SK-N-SH treated with all-trans-retinoic acid at 6 μM for 48 hours (cell line): ENCODE measurements around the gene AADAC.

ENCODE experiments used
- ATAC-seq: fragments of 200-7000 bp; cut with Tn5 transposase; 3 replicates; pipeline ENCODE4 v1.9.1; 2020; ENCODE audit warnings: mild to moderate bottlenecking, moderate library complexity
- ARNTL ChIP-seq: fragments of 450-650 bp; formaldehyde crosslinking; IDR thresholded peaks from 2 replicates; pipeline ENCODE4 v1.5.0; 2020; ENCODE audit warnings: low read depth, mild to moderate bottlenecking, moderate library complexity, borderline replicate concordance
- BACH2 ChIP-seq: fragments of 250-450 bp; sonication (Bioruptor Pico); IDR thresholded peaks from 2 replicates; pipeline ENCODE4 v1.9.0; 2021; ENCODE audit warnings: mild to moderate bottlenecking, borderline replicate concordance
- CSDC2 ChIP-seq: fragments of 250-450 bp; sonication (Bioruptor Pico); IDR thresholded peaks from 2 replicates; pipeline ENCODE4 v1.5.0; 2020; ENCODE audit warnings: mild to moderate bottlenecking, moderate library complexity
- ESRRG ChIP-seq: fragments of 250-450 bp; sonication (Bioruptor Pico); IDR thresholded peaks from 2 replicates; pipeline ENCODE4 v1.6.1; 2021; ENCODE audit warnings: mild to moderate bottlenecking
- GLIS3 ChIP-seq: fragments of 250-450 bp; sonication (Bioruptor Pico); IDR thresholded peaks from 2 replicates; pipeline ENCODE4 v1.5.0; 2020; ENCODE audit warnings: mild to moderate bottlenecking, moderate library complexity
- ISL1 ChIP-seq: fragments of 250-450 bp; sonication (Bioruptor Pico); IDR thresholded peaks from 2 replicates; pipeline ENCODE4 v2.1.2; 2022; ENCODE audit warnings: mild to moderate bottlenecking, moderate library complexity
- OSR1 ChIP-seq: fragments of 250-450 bp; sonication (Bioruptor Pico); IDR thresholded peaks from 2 replicates; pipeline ENCODE4 v1.8.0; 2022; ENCODE audit warnings: moderate library complexity, mild to moderate bottlenecking, inconsistent platforms
- PPARA ChIP-seq: fragments of 250-450 bp; sonication (Bioruptor Pico); IDR thresholded peaks from 2 replicates; pipeline ENCODE4 v1.5.0; 2020; ENCODE audit warnings: mild to moderate bottlenecking, borderline replicate concordance
- RARB ChIP-seq: fragments of 250-450 bp; sonication (Bioruptor Pico); IDR thresholded peaks from 2 replicates; pipeline ENCODE4 v1.8.0; 2021; ENCODE audit warnings: mild to moderate bottlenecking, moderate library complexity
- TCF4 ChIP-seq: fragments of 250-450 bp; sonication (Bioruptor Pico); IDR thresholded peaks from 2 replicates; pipeline ENCODE4 v1.8.0; 2021; ENCODE audit warnings: mild to moderate bottlenecking, moderate library complexity, borderline replicate concordance
- TOX ChIP-seq: fragments of 250-450 bp; sonication (Bioruptor Pico); IDR thresholded peaks from 2 replicates; pipeline ENCODE4 v1.8.0; 2021; ENCODE audit warnings: mild to moderate bottlenecking, moderate library complexity, borderline replicate concordance
- ZC3H10 ChIP-seq: fragments of 250-450 bp; sonication (Bioruptor Pico); IDR thresholded peaks from 2 replicates; pipeline ENCODE4 v1.5.1; 2021; ENCODE audit warnings: mild to moderate bottlenecking, moderate library complexity
- ZFP3 ChIP-seq: fragments of 250-450 bp; sonication (Bioruptor Pico); IDR thresholded peaks from 2 replicates; pipeline ENCODE4 v1.5.0; 2020; ENCODE audit warnings: mild to moderate bottlenecking, moderate library complexity
- ZFP30 ChIP-seq: fragments of 450-650 bp; formaldehyde crosslinking; IDR thresholded peaks from 2 replicates; pipeline ENCODE4 v1.5.0; 2022; ENCODE audit warnings: mild to moderate bottlenecking, moderate library complexity
- ZNF565 ChIP-seq: fragments of 450-650 bp; formaldehyde crosslinking; conservative IDR thresholded peaks from 2 replicates; pipeline ENCODE4 v1.5.0; 2020; ENCODE audit warnings: low read depth, mild to moderate bottlenecking, moderate library complexity
- ZNF70 ChIP-seq: fragments of 450-650 bp; formaldehyde crosslinking; IDR thresholded peaks from 2 replicates; pipeline ENCODE4 v1.5.0; 2020; ENCODE audit warnings: mild to moderate bottlenecking, moderate library complexity
- ZNF8 ChIP-seq: fragments of 450-650 bp; formaldehyde crosslinking; IDR thresholded peaks from 2 replicates; pipeline ENCODE4 v1.5.0; 2020; ENCODE audit warnings: mild to moderate bottlenecking, moderate library complexity
- TF ChIP-seq, protein P1 (sequence below): fragments of 250-450 bp; sonication (Bioruptor Pico); IDR thresholded peaks from 2 replicates; pipeline ENCODE4 v1.5.0; 2020; ENCODE audit warnings: mild to moderate bottlenecking, moderate library complexity
- TF ChIP-seq, protein P2 (sequence below): fragments of 250-450 bp; sonication (Bioruptor Pico); IDR thresholded peaks from 2 replicates; pipeline ENCODE4 v1.5.1; 2021; ENCODE audit warnings: mild to moderate bottlenecking, moderate library complexity
- TF ChIP-seq, protein P3 (sequence below): fragments of 250-450 bp; sonication (Bioruptor Pico); IDR thresholded peaks from 2 replicates; pipeline ENCODE4 v1.5.1; 2020; ENCODE audit warnings: low read depth, mild to moderate bottlenecking, moderate library complexity
- TF ChIP-seq, protein P4 (sequence below): fragments of 250-450 bp; sonication (Bioruptor Pico); IDR thresholded peaks from 2 replicates; pipeline ENCODE4 v1.8.0; 2020; ENCODE audit warnings: mild to moderate bottlenecking, moderate library complexity, borderline replicate concordance
- TF ChIP-seq, protein P5 (sequence below): fragments of 250-450 bp; sonication (Bioruptor Pico); IDR thresholded peaks from 2 replicates; pipeline ENCODE4 v1.8.0; 2021; ENCODE audit warnings: low read depth, mild to moderate bottlenecking, moderate library complexity, borderline replicate concordance

AADAC gene

DNA sequence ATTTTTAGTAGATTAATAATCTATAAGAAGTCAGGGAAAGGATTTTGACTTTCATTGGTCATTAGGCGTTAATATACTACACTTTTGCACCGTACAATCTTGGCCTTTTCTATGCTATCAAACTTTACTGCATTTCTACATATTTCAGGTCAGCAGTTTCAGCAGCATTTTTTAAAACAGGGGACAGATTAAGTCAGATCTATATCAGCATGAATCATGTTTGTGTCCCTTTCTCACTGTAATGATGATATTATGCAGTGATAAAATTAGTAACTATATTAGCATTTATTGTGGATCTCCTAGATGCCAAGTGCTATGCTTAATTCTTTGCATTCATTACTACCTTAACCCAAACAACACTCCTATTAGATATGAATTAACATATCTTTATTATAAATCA lies 20.3 kb upstream of the AADAC start:
- TF ChIP-seq, protein P1, sequence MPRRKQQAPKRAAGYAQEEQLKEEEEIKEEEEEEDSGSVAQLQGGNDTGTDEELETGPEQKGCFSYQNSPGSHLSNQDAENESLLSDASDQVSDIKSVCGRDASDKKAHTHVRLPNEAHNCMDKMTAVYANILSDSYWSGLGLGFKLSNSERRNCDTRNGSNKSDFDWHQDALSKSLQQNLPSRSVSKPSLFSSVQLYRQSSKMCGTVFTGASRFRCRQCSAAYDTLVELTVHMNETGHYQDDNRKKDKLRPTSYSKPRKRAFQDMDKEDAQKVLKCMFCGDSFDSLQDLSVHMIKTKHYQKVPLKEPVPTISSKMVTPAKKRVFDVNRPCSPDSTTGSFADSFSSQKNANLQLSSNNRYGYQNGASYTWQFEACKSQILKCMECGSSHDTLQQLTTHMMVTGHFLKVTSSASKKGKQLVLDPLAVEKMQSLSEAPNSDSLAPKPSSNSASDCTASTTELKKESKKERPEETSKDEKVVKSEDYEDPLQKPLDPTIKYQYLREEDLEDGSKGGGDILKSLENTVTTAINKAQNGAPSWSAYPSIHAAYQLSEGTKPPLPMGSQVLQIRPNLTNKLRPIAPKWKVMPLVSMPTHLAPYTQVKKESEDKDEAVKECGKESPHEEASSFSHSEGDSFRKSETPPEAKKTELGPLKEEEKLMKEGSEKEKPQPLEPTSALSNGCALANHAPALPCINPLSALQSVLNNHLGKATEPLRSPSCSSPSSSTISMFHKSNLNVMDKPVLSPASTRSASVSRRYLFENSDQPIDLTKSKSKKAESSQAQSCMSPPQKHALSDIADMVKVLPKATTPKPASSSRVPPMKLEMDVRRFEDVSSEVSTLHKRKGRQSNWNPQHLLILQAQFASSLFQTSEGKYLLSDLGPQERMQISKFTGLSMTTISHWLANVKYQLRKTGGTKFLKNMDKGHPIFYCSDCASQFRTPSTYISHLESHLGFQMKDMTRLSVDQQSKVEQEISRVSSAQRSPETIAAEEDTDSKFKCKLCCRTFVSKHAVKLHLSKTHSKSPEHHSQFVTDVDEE = no peak
- TF ChIP-seq, protein P2, sequence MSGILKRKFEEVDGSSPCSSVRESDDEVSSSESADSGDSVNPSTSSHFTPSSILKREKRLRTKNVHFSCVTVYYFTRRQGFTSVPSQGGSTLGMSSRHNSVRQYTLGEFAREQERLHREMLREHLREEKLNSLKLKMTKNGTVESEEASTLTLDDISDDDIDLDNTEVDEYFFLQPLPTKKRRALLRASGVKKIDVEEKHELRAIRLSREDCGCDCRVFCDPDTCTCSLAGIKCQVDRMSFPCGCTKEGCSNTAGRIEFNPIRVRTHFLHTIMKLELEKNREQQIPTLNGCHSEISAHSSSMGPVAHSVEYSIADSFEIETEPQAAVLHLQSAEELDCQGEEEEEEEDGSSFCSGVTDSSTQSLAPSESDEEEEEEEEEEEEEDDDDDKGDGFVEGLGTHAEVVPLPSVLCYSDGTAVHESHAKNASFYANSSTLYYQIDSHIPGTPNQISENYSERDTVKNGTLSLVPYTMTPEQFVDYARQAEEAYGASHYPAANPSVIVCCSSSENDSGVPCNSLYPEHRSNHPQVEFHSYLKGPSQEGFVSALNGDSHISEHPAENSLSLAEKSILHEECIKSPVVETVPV (CRISPR knock-in tag) = no peak
- TF ChIP-seq ZFP30 (CRISPR knock-in tag) = no peak
- TF ChIP-seq ZFP3 (CRISPR knock-in tag) = no peak
- no peak for TF ChIP-seq ZNF70 (CRISPR knock-in tag)
- TF ChIP-seq GLIS3 = no peak
- TF ChIP-seq OSR1 (CRISPR knock-in tag) = no peak
- TF ChIP-seq, protein P3, sequence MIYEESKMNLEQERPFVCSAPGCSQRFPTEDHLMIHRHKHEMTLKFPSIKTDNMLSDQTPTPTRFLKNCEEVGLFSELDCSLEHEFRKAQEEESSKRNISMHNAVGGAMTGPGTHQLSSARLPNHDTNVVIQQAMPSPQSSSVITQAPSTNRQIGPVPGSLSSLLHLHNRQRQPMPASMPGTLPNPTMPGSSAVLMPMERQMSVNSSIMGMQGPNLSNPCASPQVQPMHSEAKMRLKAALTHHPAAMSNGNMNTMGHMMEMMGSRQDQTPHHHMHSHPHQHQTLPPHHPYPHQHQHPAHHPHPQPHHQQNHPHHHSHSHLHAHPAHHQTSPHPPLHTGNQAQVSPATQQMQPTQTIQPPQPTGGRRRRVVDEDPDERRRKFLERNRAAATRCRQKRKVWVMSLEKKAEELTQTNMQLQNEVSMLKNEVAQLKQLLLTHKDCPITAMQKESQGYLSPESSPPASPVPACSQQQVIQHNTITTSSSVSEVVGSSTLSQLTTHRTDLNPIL (CRISPR knock-in tag) = no peak
- TF ChIP-seq TCF4 (CRISPR knock-in tag) = no peak
- TF ChIP-seq, protein P4, sequence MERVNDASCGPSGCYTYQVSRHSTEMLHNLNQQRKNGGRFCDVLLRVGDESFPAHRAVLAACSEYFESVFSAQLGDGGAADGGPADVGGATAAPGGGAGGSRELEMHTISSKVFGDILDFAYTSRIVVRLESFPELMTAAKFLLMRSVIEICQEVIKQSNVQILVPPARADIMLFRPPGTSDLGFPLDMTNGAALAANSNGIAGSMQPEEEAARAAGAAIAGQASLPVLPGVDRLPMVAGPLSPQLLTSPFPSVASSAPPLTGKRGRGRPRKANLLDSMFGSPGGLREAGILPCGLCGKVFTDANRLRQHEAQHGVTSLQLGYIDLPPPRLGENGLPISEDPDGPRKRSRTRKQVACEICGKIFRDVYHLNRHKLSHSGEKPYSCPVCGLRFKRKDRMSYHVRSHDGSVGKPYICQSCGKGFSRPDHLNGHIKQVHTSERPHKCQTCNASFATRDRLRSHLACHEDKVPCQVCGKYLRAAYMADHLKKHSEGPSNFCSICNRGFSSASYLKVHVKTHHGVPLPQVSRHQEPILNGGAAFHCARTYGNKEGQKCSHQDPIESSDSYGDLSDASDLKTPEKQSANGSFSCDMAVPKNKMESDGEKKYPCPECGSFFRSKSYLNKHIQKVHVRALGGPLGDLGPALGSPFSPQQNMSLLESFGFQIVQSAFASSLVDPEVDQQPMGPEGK = no peak
- TF ChIP-seq ZC3H10 (CRISPR knock-in tag) = no peak
- no peak for TF ChIP-seq ZNF565 (CRISPR knock-in tag)
- TF ChIP-seq TOX (CRISPR knock-in tag) = no peak
- TF ChIP-seq, all 23 proteins: peak for 0
- ATAC-seq = no peak

DNA sequence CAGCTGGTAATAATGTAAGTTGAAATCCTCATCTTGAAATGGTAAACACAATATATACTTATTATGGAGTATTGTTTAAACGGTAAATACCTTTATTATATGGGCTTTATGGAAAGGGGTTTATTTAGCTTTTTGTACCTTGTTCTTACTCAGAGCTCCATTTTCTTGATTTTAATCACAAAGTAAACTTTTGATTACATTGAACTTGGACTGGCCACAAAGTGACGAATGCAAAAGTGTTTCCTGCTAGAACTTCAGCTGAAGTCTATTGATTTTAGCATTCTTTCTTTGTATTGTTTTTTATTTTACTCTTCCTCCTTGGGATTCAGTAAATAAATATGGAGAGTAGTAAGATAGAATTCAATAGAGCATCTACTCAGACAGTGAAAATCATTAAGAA lies 19.8 kb upstream of the AADAC start:
- ATAC-seq = no peak
- TF ChIP-seq, protein P2 (CRISPR knock-in tag) = no peak
- TF ChIP-seq, protein P5, sequence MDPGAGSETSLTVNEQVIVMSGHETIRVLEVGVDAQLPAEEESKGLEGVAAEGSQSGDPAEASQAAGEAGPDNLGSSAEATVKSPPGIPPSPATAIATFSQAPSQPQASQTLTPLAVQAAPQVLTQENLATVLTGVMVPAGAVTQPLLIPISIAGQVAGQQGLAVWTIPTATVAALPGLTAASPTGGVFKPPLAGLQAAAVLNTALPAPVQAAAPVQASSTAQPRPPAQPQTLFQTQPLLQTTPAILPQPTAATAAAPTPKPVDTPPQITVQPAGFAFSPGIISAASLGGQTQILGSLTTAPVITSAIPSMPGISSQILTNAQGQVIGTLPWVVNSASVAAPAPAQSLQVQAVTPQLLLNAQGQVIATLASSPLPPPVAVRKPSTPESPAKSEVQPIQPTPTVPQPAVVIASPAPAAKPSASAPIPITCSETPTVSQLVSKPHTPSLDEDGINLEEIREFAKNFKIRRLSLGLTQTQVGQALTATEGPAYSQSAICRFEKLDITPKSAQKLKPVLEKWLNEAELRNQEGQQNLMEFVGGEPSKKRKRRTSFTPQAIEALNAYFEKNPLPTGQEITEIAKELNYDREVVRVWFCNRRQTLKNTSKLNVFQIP (CRISPR knock-in tag) = no peak
- TF ChIP-seq ZFP30 (CRISPR knock-in tag) = no peak
- no peak for TF ChIP-seq ZC3H10 (CRISPR knock-in tag)
- TF ChIP-seq TOX (CRISPR knock-in tag) = no peak
- TF ChIP-seq ZNF70 (CRISPR knock-in tag) = no peak
- no peak for TF ChIP-seq ZNF8 (CRISPR knock-in tag)
- no peak for TF ChIP-seq PPARA (CRISPR knock-in tag)
- TF ChIP-seq OSR1 (CRISPR knock-in tag) = no peak
- no peak for TF ChIP-seq ARNTL (CRISPR knock-in tag)
- TF ChIP-seq ZNF565 (CRISPR knock-in tag) = no peak
- TF ChIP-seq TCF4 (CRISPR knock-in tag) = no peak
- TF ChIP-seq ESRRG (CRISPR knock-in tag) = no peak
- no peak for TF ChIP-seq RARB (CRISPR knock-in tag)
- TF ChIP-seq, protein P4 = no peak
- TF ChIP-seq GLIS3 = no peak
- TF ChIP-seq CSDC2 = no peak
- no peak for TF ChIP-seq BACH2 (CRISPR knock-in tag)
- TF ChIP-seq ISL1 = no peak
- TF ChIP-seq, protein P1 = no peak
